HepG2 (cell line): Measurements from ENCODE around the gene KRTAP27-1. TPM values are rescaled to one million over a fixed set of nuclear protein-coding genes. Genes with fewer than 3 reads are reported as not detected.

ENCODE experiments used
- ATAC-seq: fragments of 200-7000 bp; cut with Tn5 transposase; 3 replicates; pipeline ENCODE4 v1.9.1; 2020; ENCODE audit warnings: mild to moderate bottlenecking, moderate library complexity
- BruUV-seq: library from RNA; stranded (reverse); fragments of 400-500 nt; replicated peaks from 2 replicates; lab custom pipeline; 2021; lab: Mats Ljungman, UMichigan
- CTCF ChIA-PET: fragments of 300-600 bp; formaldehyde crosslinking; extraction: SDS; loops from one replicate; lab custom pipeline; 2021; ENCODE audit warnings: low total read pairs, inconsistent platforms, low intra/inter-chr PET ratio; lab: Yijun Ruan, JAX
- POLR2A ChIA-PET: fragments of 350-600 bp; sonication (Branson Sonifier 250); formaldehyde crosslinking; loops from one replicate; lab custom pipeline; 2020; ENCODE audit warnings: antibody characterized with exemption, inconsistent platforms; lab: Yijun Ruan, JAX
- DNase-seq: peaks from one replicate; pipeline ENCODE4 v3.0.0-alpha.2; 2015; ENCODE audit warnings: low spot score
- FAIRE-seq: peaks from 3 replicates; lab custom pipeline; 2011; peaks lifted over from hg19 to GRCh38; lab: Jason Lieb, UNC
- H2AFZ ChIP-seq: one replicate; pipeline ENCODE4 v1.6.1; 2011; ENCODE audit warnings: low read length, inconsistent platforms
- H3K27ac ChIP-seq: fragments of 300-600 bp; 3 replicates; pipeline ENCODE4 v1.8.0; 2011; ENCODE audit warnings: mixed run types, mild to moderate bottlenecking, mixed read lengths, low read length, inconsistent platforms; ENCODE audit not compliant: insufficient read depth; ENCODE audit errors: extremely low read length
- H3K27me3 ChIP-seq, 2 experiments: fragments of 200-600 bp in 1 of 2; 2 replicates in 1 of 2; 3 replicates in 1 of 2; pipeline versions ENCODE4 v1.6.0 to v1.8.0; 2011; ENCODE audit warnings: low read length in 2 of 2, mild to moderate bottlenecking in 2 of 2, moderate library complexity in 2 of 2, inconsistent platforms in 1 of 2; ENCODE audit not compliant: insufficient read depth in 2 of 2, control insufficient read depth in 1 of 2
- H3K36me3 ChIP-seq, 2 experiments: fragments of 200-600 bp in 1 of 2; replicated peaks in 1 of 2; 2 replicates in 1 of 2; 3 replicates in 1 of 2; pipeline versions ENCODE4 v1.5.1 to v1.8.0; 2011; ENCODE audit warnings: low read length in 2 of 2, inconsistent platforms in 1 of 2; ENCODE audit not compliant: insufficient read depth in 2 of 2, control insufficient read depth in 1 of 2
- H3K4me1 ChIP-seq: 2 replicates; pipeline ENCODE4 v1.5.1; 2012; ENCODE audit warnings: low read length, inconsistent platforms; ENCODE audit not compliant: insufficient read depth
- H3K4me2 ChIP-seq: 2 replicates; pipeline ENCODE4 v1.6.0; 2011; ENCODE audit warnings: low read depth, low read length, inconsistent platforms
- H3K4me3 ChIP-seq, 3 experiments: fragments of 200-600 bp in 1 of 3; sonication (generic), shearing (Covaris generic) in 1 of 3; replicated peaks in 1 of 3; 2 replicates each; pipeline ENCODE4 v1.5.1; 2011 to 2016; ENCODE audit warnings: low read length in 3 of 3, inconsistent platforms in 2 of 3, low read depth in 2 of 3, mild to moderate bottlenecking in 2 of 3, control low read depth in 1 of 3, mixed read lengths in 1 of 3; ENCODE audit not compliant: insufficient read depth in 1 of 3
- H3K79me2 ChIP-seq: one replicate; pipeline ENCODE4 v1.6.1; 2011; ENCODE audit warnings: low read length, inconsistent platforms; ENCODE audit not compliant: insufficient read depth
- H3K9ac ChIP-seq: 2 replicates; pipeline ENCODE4 v1.6.0; 2011; ENCODE audit warnings: mild to moderate bottlenecking, low read depth, low read length, inconsistent platforms; ENCODE audit not compliant: insufficient read depth
- H3K9me3 ChIP-seq: 2 replicates; pipeline ENCODE4 v1.5.1; 2012; ENCODE audit warnings: mild to moderate bottlenecking, low read length
- H4K20me1 ChIP-seq: 2 replicates; pipeline ENCODE4 v1.6.0; 2011; ENCODE audit warnings: inconsistent platforms, mild to moderate bottlenecking, low read length, moderate library complexity; ENCODE audit not compliant: insufficient read depth
- ATF3 ChIP-seq: sonication (generic); formaldehyde crosslinking; IDR thresholded peaks from 2 replicates; pipeline ENCODE4 v1.4.0; 2020; ENCODE audit warnings: missing genetic modification reagents
- BRD4 ChIP-seq: sonication (generic); formaldehyde crosslinking; IDR thresholded peaks from 2 replicates; pipeline ENCODE4 v1.4.0; 2020; ENCODE audit warnings: missing genetic modification reagents
- CREB3 ChIP-seq: sonication (generic); formaldehyde crosslinking; IDR thresholded peaks from 2 replicates; pipeline ENCODE4 v1.5.0; 2020; ENCODE audit warnings: missing genetic modification reagents
- DZIP1 ChIP-seq: sonication (generic); formaldehyde crosslinking; IDR thresholded peaks from 2 replicates; pipeline ENCODE4 v1.5.0; 2020; ENCODE audit warnings: mild to moderate bottlenecking, missing genetic modification reagents
- GLMP ChIP-seq: sonication (generic); formaldehyde crosslinking; IDR thresholded peaks from 2 replicates; pipeline ENCODE4 v1.9.0; 2021; ENCODE audit warnings: missing genetic modification reagents, mild to moderate bottlenecking, borderline replicate concordance
- KLF9 ChIP-seq: IDR thresholded peaks from 2 replicates; pipeline ENCODE4 v1.6.1; 2016; ENCODE audit warnings: low read depth
- NCOA2 ChIP-seq: sonication (generic); formaldehyde crosslinking; IDR thresholded peaks from 2 replicates; pipeline ENCODE4 v1.8.0; 2022; ENCODE audit warnings: inconsistent platforms
- SALL1 ChIP-seq: sonication (generic); formaldehyde crosslinking; IDR thresholded peaks from 2 replicates; pipeline ENCODE4 v1.8.0; 2022; ENCODE audit warnings: mild to moderate bottlenecking, missing genetic modification reagents
- YEATS4 ChIP-seq: sonication (generic); formaldehyde crosslinking; IDR thresholded peaks from 2 replicates; pipeline ENCODE4 v1.4.0; 2020; ENCODE audit warnings: missing genetic modification reagents, borderline replicate concordance
- ZMYM3 ChIP-seq: sonication (generic); formaldehyde crosslinking; IDR thresholded peaks from 2 replicates; pipeline ENCODE4 v1.5.1; 2020; ENCODE audit warnings: mild to moderate bottlenecking, missing genetic modification reagents
- ZNF3 ChIP-seq: IDR thresholded peaks from 2 replicates; pipeline ENCODE4 v1.7.0; 2017; ENCODE audit warnings: inconsistent platforms
- ZNF33A ChIP-seq: sonication (generic); formaldehyde crosslinking; IDR thresholded peaks from 2 replicates; pipeline ENCODE4 v1.5.1; 2020; ENCODE audit warnings: missing genetic modification reagents, mild to moderate bottlenecking, moderate library complexity, borderline replicate concordance
- ZNF710 ChIP-seq: sonication (generic); formaldehyde crosslinking; IDR thresholded peaks from 2 replicates; pipeline ENCODE4 v1.5.0; 2020; ENCODE audit warnings: mild to moderate bottlenecking, missing genetic modification reagents, borderline replicate concordance
- WGBS: methylation state at CpG from one replicate; pipeline ENCODE4 v1.1.6; 2017; ENCODE audit warnings: low lambda C conversion rate; 5-methylcytosine and 5-hydroxymethylcytosine counted together
- in situ Hi-C: cut with HindIII; loops from 2 replicates; pipeline ENCODE4 v1.10.0; 2017; ENCODE audit warnings: low pct_unique_long_range_greater_than_20kb; ENCODE audit not compliant: extremely low pct_ligation_motif_present
- intact Hi-C: fragments of 100-400 bp; cut with micrococcal nuclease; formaldehyde crosslinking; loops from one replicate; pipeline ENCODE4 v1.10.0; 2022; ENCODE audit not compliant: unreplicated experiment
- polyA plus RNA-seq, 8 experiments: library from polyadenylated mRNA; depleted of rRNA in 3 of 8; stranded (reverse) in 7 of 8; unstranded in 1 of 8; fragments of >200 nt; fragmentation: Illumina TruSeq in 4 of 8; extraction: Trizol in 4 of 8; gene quantifications; 2 replicates each; pipeline versions ENCODE4 v1.2.1 to v1.2.3, GENCODE V29; 2011 to 2016; ENCODE audit warnings: low read depth in 4 of 8, missing spikeins in 1 of 8, mixed read lengths in 1 of 8; ENCODE audit not compliant: insufficient read depth in 1 of 8
- total RNA-seq, 5 experiments: library from RNA; depleted of rRNA; stranded (reverse); fragments of >200 nt; fragmentation: Illumina TruSeq; extraction: Trizol; gene quantifications; 2 replicates each; pipeline ENCODE4 v1.2.3, GENCODE V29; 2016; ENCODE audit warnings: low read depth in 1 of 5

Gene KRTAP27-1
- total and polyA plus RNA-seq, 2 of the 13 experiments (the other 11 are each of a cell fraction or from before 2014, with no cell fraction given): not detected

GRCh38 chr21:30351534-30351933 lies 14.0 kb upstream of the KRTAP27-1 start:
- intact Hi-C loops: no loop called here
- POLR2A ChIA-PET: no interaction called here
- CTCF ChIA-PET: no interaction called here
- DNase-seq (no peak), FAIRE-seq (no peak), ATAC-seq (no peak)
- WGBS: 42% methylated on average over 1 of the region's 1 CpG
- no peaks in the 10 kb centered on the region for H3K36me3 ChIP-seq
- no peak overlapping the region for H2AFZ ChIP-seq
- TF ChIP-seq ZMYM3 (CRISPR knock-in tag): no peak
- no peak for TF ChIP-seq ZNF710 (CRISPR knock-in tag)
- TF ChIP-seq ZNF33A (CRISPR knock-in tag): no peak
- no peak for TF ChIP-seq BRD4 (CRISPR knock-in tag)
- TF ChIP-seq CREB3: no peak
- TF ChIP-seq SALL1 (CRISPR knock-in tag): no peak
- TF ChIP-seq DZIP1: no peak
- no peak for TF ChIP-seq GLMP
- TF ChIP-seq YEATS4 (CRISPR knock-in tag): no peak
- no peak for TF ChIP-seq KLF9 (CRISPR knock-in tag)
- no peak for TF ChIP-seq ATF3 (CRISPR knock-in tag)
- no peak for TF ChIP-seq ZNF3
- no peak for TF ChIP-seq NCOA2
- no peak overlapping the region for H3K9ac ChIP-seq
- peaks cover 73% of the 10 kb centered on the region for H3K9me3 ChIP-seq
- H3K79me2 ChIP-seq: no peaks in the 10 kb centered on the region
- no peak overlapping the region for H3K4me2 ChIP-seq
- in situ Hi-C loops: no loop called here
- no peaks in the 10 kb centered on the region for H4K20me1 ChIP-seq
- H3K4me3 ChIP-seq: no peak overlapping the region
- no peak overlapping the region for H3K27ac ChIP-seq
- BruUV-seq: no TSS peak
- H3K27me3 ChIP-seq: no peaks in the 10 kb centered on the region
- H3K4me1 ChIP-seq: no peaks in the 10 kb centered on the region
